Left renal cortex interstitium (tissue), 4 donors: ENCODE results near the gene NBPF9. TPM values are rescaled to one million over a fixed set of nuclear protein-coding genes. Genes with fewer than 3 reads are reported as not detected.
"Not testable (repeated sequence)": the region's sequence is repeated elsewhere in the genome, so short reads cannot be mapped to it uniquely, and the experiment has no call there.

Experiments
- DNase-seq, 4 donors: peaks; one replicate each; pipeline ENCODE4 v3.0.0-alpha.2; 2013; ENCODE audit warnings: low read depth in 4 of 4, low spot score in 2 of 4, missing footprints in 1 of 4
- polyA plus RNA-seq, 4 donors: library from polyadenylated mRNA; unstranded; fragments of 120-200 nt; gene quantifications; one replicate each; pipeline ENCODE4 v1.2.1, GENCODE V29; 2013; ENCODE audit not compliant: insufficient read length in 4 of 4

Gene NBPF9, protein sequence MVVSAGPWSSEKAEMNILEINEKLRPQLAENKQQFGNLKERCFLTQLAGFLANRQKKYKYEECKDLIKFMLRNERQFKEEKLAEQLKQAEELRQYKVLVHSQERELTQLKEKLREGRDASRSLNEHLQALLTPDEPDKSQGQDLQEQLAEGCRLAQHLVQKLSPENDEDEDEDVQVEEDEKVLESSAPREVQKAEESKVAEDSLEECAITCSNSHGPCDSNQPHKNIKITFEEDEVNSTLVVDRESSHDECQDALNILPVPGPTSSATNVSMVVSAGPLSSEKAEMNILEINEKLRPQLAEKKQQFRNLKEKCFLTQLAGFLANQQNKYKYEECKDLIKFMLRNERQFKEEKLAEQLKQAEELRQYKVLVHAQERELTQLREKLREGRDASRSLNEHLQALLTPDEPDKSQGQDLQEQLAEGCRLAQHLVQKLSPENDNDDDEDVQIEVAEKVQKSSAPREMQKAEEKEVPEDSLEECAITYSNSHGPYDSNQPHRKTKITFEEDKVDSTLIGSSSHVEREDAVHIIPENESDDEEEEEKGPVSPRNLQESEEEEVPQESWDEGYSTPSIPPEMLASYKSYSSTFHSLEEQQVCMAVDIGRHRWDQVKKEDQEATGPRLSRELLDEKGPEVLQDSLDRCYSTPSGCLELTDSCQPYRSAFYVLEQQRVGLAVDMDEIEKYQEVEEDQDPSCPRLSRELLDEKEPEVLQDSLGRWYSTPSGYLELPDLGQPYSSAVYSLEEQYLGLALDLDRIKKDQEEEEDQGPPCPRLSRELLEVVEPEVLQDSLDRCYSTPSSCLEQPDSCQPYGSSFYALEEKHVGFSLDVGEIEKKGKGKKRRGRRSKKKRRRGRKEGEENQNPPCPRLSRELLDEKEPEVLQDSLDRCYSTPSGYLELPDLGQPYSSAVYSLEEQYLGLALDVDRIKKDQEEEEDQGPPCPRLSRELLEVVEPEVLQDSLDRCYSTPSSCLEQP (N-terminal part only)
- polyA plus RNA-seq: 10 to 100 TPM; 32.1 to 73.8 (median 49.2) TPM

DNA sequence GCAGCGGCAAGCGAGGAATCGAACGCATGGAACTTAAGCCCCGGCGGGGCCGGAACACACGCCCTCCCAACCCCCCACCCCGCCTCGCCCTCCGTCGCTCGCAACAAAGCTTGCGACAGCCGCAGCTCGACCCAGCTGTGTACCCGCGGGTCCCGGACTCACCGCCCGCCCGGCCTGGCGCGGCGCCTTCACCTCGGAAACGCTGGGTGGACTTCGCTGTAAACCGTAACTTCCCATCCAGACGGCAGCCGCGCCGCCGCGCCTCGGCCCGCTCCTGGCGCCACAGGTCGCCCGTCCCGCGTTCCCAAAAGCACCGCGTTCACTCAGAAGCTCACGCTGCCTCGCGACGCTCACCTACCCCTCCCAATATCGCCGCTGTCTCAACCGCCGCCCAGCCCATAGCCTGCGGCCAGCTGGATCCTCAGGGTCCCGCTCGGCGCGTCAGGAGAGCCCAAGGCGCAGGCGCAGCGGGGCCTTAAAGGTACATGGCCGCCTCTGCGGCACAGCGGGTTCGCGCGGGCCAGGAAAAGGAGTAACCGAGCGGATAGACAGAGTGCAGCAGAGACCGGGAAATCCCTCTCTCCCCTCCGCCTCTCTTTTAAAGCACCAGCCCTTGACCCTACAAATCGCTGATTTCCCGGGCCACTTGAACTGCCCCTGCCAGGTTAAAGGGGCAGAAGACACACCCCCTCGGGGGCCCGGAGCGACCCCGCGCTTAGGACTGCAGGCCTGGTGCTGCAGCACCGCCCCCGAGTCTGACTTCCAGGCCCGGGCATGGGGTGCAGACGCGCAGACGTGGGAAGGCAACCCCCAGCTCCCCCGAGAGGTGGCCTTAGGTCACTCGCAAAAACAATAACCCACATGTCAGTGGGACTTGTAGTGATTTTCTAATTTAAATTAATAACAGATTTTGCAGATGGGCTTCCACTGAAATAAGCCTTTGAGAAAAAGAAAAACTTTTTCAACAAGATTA lies at the start of gene NBPF9:
Gene NBPF9, minus strand, starts transcription at position 443 of the 973 bp plus-strand sequence. CDS start 21,412 bp downstream, outside the sequence.
- peak in 2 of 4 donors; percentile 13 to 24 for DNase-seq

DNA sequence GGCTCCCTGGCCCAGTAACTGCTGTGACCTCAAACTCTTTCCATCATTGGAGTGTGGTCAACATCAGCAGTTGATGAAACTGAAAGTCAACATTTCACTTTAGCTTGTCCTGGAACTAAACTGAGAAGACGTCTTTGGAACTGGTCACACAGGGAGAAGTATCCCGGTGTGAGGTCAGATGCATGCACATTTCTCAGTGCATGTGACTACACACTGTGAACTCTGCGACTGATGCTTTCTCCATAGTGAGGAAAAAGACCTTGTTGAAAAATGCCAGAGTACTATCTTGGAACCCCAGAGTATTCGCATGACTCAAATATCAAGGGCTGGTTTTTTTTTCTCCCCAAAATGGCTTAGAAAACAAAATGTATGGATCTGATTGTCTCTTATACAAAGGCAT lies 46.6 kb upstream of the NBPF9 start:
- not testable (repeated sequence) for DNase-seq

DNA sequence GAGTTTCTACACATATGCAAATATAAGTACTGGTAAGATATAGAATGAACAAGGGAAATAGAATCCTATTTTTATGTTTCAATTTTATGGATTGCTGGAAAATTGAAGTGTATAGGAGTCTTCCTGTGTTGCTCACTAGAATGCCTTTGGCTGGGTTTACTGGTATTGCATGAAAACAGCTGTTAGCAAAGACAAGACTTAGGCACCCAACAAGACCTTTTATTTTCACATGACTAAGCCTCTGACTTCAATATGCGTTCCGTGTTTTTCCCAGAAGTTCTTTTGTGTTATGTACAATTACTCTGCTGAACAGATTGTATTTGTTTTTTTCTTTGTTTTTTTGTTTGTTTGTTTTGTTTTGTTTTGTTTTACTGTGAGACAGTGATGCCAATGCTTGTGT lies 34.2 kb upstream of the NBPF9 start:
- DNase-seq: not testable (repeated sequence)

DNA sequence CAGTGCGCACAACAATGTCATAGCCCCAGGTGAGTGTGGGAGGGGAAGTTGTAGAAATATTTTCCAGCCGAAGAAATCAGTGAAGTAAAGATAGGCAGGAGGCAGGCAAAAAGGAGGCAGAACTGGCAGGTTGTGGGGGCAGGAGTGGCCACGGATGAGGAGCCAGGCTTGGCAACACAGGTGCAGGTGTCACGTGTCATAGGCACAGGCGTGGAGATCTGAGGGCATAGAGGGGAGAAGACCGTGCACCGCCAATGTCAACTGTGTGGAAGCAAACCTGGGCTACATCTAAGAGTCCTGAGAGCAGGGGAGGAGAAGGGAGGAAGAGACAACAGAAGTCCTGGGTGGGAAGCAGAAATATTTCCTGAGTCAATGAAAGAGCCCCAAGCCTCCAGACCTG lies 27.6 kb upstream of the NBPF9 start:
- not testable (repeated sequence) for DNase-seq

DNA sequence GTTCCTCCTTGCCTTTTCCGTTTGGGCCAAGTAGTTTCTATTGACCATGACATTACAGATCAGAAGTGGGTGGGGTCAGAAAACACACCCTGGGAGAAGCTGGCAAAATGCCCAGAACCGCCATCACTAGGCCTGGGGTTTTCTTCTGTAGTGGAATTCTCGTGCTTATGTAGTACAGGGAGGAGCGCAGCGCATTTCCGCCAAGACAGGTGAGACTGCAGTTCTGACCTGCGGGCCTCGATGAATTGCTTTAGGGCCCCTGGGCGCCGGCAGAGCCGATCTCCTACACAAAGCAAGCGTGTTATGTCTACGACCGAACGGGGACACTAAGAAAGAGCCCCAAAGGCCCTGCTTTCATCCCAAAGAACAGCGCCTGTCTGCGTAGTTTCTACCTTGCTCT lies 25.9 kb upstream of the NBPF9 start:
- DNase-seq: not testable (repeated sequence)

DNA sequence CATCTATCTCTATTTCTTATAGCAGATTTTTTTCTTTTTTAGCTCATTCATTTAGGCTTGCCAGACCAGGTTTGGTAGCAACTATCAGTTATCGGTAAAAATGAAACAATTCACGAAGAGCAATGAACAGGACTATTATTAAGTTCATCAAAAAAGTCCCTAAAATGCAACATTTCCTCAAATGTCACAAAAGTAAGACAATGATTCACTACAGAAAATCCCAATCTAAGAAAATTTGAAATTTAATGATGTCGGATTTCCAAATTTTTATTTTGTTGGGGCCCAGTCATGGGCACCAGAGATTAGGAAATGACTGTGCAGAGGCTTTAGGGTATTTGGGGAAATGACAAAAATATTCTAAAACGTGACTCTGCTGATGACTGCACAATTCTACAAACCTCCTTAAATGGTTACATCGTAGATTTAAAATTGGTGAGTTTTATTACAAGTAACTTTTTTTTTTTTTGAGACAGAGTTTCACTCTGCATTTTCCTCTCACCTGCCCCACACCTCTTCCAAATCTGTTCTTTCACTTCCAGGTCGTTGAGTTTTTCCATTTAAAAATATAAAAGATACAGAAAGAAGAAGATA lies 23.3 kb upstream of the NBPF9 start:
- not testable (repeated sequence) for DNase-seq

DNA sequence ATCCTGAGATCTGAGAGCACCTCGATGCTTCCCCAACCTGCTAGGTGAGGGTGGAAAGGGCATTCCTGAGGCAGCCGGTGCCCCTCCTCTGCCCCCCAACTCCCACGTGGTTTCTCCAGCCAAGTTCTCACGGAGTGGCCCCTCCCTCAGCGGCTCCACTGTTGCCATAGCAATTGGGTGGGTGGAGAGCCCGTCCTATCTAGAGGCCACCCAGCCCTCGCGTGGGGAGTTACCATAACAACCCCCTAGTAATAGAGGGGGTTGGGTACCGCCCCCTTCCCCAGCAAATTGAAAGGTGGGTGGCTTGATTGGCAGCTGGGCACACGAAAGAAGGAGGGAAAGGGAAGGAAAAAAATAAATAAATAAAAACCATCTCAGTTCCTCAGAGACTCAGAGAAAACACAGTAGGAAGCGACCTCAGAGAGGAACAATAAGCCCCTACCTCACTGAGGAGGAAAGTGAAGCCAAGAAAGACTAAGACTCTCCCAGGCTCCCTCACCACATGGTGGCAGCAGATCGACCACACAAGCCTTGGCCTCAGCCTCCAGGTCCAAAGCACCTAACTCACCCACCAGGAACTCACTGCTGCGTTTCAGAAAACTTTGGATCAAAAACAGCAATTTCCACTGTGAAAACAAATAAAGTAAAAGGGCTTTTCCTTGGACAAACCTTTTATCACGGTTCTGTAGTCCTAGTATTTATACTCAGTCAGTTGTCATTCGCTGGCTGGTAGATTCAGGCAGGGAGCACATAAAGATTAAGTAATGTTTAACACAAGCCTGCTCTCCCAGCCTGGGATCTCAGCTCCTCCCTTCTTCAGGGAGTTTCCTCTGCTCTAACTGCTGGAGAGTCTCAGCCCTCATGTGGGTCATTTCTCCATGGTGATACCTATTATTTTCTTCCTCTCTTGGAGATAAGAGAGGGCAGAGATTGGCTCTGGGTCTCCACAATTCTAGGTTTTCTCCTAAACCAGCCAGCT lies 20.9 kb upstream of the NBPF9 start:
- DNase-seq: peak in 1 of 4 donors; percentile 5

DNA sequence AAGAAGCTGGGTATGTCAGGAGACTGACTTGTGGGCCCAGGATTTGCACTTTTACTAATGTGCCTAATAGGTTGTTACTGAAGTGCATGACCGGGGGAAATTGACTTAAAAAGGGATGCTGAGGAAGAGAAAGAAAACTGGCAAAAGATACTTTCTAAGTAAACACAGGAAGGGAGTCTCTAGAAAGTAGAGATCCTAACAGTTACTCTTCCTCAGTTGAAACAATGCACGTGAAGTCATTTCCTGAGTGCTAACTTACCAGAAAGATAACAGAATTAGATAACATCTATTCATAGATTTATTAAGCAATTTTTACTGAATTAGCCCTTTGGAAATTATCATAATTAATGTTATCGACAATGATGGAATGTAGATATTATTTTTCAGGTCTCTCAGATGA lies 9.5 kb upstream of the NBPF9 start:
- not testable (repeated sequence) for DNase-seq

DNA sequence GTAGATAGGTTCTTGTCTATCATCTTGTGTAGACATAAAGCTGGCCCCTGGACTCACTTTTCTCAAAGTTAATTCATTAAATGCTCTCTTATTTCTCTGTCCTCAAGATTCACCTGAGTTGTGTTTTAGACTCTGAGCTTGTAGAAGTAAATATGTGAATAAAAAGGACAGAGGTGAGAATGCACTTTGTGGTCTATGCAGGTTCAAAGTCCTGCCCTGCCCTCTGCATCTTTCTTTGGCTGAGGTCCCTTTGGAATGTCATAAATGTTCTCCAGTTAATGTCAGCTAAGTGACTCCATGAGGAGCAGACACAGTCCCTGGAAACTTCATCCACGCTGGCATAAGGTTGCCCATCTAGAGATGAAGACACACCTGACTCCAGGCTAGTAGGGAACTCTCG lies 7.0 kb upstream of the NBPF9 start:
- not testable (repeated sequence) for DNase-seq

DNA sequence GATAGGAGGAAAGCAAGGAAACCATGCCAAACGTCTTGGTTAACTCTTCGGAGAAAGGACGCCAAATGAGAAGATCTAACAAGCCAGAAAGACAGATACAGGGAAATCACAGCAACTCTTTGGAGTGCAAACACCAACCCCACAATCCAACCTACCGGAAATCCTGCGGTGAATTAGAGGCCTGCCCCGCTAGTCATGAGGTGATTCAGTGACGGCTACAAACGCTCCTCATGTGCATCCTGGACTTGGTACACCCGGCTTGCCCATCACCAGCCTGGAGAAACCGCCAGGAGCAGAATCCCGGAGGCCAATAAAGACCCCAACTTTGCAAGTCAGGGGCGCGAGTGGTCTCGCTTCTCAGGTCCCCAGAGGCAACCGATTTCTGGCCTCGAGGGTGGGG lies 777 bp downstream of the NBPF9 start:
- DNase-seq: not testable (repeated sequence)

DNA sequence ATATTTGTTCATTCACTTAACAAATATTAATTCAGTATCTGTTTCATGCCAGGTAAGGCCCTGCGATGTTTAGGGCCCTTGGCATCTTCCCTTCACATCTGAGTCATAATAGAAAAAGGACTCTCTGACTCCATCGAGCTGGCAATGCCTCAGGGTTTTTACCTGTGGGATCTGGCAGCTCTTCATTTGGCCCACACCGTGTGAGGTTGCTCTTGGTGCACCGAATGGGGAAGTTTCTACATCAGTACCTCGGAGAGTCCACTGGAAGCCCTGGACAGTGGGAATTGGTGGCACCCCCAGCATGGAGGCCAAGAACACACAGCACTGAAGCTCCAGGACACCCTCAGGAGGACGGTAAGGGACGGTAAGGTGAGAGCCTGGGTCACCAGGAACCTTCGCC lies 5.1 kb downstream of the NBPF9 start:
- DNase-seq: not testable (repeated sequence)

DNA sequence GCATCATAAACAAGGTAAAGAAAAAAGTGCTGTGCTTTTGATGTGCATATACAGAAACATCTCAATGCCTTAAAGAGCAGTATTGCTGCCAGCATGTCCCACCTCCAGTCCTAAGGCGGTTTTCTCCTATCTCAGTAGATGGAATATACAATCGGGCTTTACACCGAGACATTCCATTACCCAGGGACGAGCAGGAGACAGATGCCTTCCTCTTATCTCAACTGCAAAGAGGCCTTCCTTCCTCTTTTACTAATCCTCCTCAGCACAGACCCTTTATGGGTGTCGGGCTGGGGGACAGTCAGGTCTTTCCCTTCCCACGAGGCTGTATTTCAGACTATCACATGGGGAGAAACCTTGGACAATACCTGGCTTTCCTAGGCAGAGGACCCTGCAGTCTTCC lies 10.2 kb downstream of the NBPF9 start:
- DNase-seq: not testable (repeated sequence)

DNA sequence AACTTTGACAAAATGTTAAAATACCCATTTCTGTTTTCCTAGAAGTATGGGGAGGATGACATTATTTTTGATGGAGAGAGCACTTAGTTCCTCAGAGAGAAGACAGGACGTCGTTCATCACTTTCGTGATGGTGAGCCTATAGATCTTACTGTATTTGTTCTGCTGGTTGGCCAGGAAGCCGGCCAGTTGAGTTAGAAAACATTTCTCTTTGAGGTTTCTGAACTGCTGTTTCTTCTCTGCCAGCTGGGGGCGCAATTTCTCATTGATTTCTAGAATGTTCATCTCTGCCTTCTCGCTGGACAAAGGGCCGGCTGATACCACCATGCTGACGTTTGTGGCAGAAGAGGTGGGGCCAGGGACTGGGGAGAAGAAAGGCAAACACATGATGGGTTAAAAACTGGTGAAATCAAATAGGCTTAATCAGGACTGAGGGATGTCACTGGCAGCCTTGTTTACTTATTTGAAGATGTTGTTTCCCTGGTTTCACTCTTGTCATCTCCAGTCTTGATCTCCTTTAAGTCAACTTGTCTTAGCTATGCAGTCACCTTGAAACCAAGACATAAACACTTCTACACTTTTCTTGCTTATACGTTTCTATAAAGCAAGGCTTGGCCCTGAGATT lies 27.7 kb downstream of the NBPF9 start:
- not testable (repeated sequence) for DNase-seq

DNA sequence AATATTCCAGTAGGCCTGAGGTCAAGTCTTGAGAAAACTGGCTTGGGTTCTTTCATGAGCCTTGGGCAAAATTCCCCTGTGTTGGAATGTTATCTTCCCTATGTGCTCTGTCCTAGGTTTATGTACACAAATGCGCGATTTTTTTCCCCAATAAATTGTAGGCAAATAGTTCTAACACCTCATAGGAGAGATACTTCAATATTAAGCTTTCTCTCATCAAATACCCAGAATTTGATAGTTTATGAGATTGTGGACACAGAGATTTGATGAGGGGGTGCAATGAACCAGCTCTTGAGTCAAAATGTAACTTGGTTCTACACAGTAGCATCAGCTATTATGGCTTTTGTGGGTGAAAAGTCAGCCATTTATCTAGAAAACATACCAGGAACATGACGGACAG lies 38.7 kb downstream of the NBPF9 start:
- not testable (repeated sequence) for DNase-seq

DNA sequence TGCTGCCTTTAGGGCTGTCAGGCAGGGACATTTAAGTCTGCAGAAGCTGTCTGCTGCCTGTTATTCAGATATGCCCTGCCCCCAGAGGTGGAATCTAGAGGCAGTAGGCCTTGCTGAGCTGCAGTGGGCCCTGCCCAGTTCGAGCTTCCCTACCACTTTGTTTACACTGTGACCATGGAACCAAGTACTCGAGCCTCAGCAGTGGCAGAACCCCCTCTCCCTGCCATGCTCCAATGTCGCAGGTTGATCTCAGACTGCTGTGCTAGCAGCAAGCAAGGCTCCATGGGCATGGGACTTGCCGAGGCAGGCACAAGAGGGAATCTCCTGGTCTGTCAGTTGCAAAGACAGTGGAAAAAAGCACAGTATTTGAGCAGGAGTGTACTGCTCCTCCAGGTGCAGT lies 60.3 kb downstream of the NBPF9 start:
- not testable (repeated sequence) for DNase-seq

DNA sequence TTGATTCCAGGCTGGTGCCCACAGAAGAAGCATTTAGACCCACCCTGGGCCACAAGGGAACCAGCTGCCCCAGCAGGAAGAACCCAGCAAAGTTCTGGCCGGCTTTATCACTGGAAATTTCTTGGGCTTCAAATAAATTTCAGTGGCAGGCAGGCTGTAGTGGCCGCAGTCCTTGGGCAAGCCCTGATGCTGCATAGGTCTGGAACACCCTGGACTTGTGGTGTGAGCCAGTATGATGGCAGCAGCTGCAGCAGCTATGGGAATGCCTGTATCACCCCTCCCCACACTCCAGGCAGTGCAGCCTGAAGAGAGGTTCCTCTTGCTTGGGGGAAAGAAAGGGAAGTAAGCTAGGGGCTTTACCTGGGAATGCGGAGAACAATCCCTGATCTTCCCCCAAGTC lies 69.4 kb downstream of the NBPF9 start:
- DNase-seq: not testable (repeated sequence)

DNA sequence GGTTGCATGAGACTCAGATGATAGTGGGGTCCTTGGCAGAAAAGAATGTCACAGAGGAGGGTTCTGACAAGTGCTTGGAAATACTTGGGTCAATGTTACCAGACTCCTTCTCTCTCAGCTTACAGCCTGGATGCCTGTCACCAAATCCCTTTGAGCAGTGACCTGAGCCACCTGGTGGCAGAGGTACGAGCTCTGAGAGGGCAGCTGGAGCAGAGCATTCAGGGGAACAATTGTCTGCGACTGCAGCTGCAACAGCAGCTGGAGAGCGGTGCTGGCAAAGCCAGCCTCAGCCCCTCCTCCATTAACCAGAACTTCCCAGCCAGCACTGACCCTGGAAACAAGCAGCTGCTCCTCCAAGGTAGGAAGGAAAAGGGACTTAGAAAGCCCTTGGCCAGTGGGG lies 79.0 kb downstream of the NBPF9 start:
- not testable (repeated sequence) for DNase-seq

DNA sequence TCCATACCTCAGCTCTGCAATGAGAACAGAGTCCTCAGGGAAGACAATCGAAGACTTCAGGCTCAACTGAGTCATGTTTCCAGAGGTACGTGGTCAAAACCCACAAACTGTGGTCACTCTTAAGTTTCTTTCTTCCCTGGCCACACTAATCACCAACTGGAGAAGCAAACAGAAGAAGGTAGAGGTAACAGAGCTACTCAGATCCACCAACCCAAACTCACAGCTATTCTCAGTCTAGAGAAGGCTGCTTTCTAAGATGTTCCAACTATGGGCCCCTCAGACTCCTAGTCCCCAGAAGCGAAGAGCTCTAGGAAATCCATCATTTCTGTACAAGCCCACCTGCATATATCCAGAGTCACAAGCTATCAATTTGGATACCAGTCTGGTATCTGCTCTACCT lies 84.8 kb downstream of the NBPF9 start:
- not testable (repeated sequence) for DNase-seq
